SU-DHL-6 (cell line): ENCODE measurements around the gene POMT2.

Source experiments
- EZH2phosphoT487 ChIP-seq: fragments of 200-600 bp; sonication (generic), shearing (Covaris generic); conservative IDR thresholded peaks from 2 replicates; pipeline ENCODE4 v1.6.1; 2018; ENCODE audit warnings: mild to moderate bottlenecking, antibody characterized with exemption, low read length, moderate library complexity, mixed read lengths
- TF ChIP-seq, protein P1 (sequence below): fragments of 200-600 bp; sonication (generic); IDR thresholded peaks from one replicate; pipeline ENCODE4 v1.5.1; 2017; ENCODE audit warnings: antibody characterized with exemption, mild to moderate bottlenecking, low read length, moderate library complexity; ENCODE audit not compliant: insufficient read depth, poor library complexity, severe bottlenecking

DNA sequence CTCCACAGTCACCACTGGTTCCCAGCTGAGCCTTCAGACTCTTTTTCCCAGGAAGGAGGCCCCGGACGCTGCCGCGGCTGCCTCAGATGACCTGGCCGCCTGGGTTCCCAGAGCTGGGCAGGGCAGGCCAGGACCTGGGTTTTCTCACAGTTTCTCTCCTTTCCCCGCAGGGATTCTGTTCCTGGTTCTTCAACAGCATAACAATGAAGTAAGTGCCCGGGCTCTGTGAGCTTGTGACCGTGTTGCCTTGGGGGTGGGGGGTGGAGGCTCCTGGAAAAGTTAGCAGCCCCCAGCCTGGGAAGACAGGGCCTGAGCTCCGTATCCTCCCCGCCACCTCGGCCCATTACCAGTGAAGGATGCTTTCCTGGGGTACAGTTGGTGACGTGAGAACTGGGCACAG is 95.4 kb downstream of the POMT2 start:
- TF ChIP-seq, protein P1, sequence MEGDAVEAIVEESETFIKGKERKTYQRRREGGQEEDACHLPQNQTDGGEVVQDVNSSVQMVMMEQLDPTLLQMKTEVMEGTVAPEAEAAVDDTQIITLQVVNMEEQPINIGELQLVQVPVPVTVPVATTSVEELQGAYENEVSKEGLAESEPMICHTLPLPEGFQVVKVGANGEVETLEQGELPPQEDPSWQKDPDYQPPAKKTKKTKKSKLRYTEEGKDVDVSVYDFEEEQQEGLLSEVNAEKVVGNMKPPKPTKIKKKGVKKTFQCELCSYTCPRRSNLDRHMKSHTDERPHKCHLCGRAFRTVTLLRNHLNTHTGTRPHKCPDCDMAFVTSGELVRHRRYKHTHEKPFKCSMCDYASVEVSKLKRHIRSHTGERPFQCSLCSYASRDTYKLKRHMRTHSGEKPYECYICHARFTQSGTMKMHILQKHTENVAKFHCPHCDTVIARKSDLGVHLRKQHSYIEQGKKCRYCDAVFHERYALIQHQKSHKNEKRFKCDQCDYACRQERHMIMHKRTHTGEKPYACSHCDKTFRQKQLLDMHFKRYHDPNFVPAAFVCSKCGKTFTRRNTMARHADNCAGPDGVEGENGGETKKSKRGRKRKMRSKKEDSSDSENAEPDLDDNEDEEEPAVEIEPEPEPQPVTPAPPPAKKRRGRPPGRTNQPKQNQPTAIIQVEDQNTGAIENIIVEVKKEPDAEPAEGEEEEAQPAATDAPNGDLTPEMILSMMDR = no peak
- TF ChIP-seq EZH2phosphoT487 = no peak
